ENCODE data around the gene ULK4.

ULK4 gene

GRCh38 chr3:41241800-41242571, 719.9 kb downstream of the ULK4 start:
- no peak for DNase-seq

- DNase-seq: no peak
These were observed 720.7 kb downstream of the ULK4 start for GRCh38 chr3:41241161-41241560.

DNA sequence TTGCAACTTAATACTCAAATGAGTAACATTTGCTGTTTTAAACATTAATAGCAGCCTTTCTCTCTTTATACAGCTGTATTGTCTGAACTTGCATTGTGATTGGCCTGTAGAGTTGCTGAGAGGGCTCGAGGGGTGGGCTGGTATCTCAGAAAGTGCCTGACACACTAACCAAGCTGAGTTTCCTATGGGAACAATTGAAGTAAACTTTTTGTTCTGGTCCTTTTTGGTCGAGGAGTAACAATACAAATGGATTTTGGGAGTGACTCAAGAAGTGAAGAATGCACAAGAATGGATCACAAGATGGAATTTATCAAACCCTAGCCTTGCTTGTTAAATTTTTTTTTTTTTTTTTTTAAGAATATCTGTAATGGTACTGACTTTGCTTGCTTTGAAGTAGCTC, 722.3 kb downstream of the ULK4 start:
- DNase-seq: no peak

- no peak for DNase-seq
These were observed 724.0 kb downstream of the ULK4 start for GRCh38 chr3:41237907-41238306.

- DNase-seq: no peak
These were observed 725.7 kb downstream of the ULK4 start for GRCh38 chr3:41236228-41236627.

- DNase-seq: no peak
These were observed 726.8 kb downstream of the ULK4 start for GRCh38 chr3:41234823-41235721.

GRCh38 chr3:41224120-41224806, 737.6 kb downstream of the ULK4 start:
- DNase-seq: no peak

DNA sequence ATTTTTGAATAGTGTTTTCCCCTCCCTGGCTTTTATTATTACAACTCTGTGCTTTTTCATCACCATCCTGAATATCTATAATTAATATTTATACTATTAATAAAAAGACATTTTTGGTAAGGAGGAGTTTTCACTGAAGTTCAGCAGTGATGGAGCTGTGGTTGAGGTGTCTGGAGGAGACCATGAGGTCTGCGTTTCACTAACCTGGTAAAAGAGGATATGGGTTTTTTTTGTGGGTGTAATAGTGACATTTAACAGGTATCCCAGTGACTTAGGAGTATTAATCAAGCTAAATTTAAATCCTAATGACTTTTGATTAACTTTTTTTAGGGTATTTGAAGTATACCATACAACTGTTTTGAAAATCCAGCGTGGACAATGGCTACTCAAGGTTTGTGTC, 738.2 kb downstream of the ULK4 start:
- DNase-seq: no peak

DNA sequence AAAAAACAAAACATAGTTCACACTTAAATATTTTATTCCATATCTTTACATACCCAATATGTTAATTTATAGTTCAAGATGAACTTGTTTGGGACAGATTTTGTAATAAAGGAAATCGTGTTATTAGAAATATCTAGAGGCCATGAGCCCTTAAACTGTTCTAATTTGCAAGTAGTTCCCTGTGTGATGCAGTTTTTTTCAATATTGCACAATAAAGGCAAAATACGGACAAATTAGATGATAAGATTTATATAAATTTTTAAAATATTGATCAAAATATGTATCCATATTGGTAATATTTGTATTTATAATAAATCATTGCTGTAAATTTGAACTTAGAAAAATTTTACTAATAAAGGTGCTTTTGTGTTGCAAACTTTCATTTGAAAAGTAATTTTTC, 738.8 kb downstream of the ULK4 start:
- DNase-seq: no peak

GRCh38 chr3:41222501-41222900, 739.4 kb downstream of the ULK4 start:
- no peak for DNase-seq

GRCh38 chr3:41222012-41222411, 739.9 kb downstream of the ULK4 start:
- DNase-seq: no peak

DNA sequence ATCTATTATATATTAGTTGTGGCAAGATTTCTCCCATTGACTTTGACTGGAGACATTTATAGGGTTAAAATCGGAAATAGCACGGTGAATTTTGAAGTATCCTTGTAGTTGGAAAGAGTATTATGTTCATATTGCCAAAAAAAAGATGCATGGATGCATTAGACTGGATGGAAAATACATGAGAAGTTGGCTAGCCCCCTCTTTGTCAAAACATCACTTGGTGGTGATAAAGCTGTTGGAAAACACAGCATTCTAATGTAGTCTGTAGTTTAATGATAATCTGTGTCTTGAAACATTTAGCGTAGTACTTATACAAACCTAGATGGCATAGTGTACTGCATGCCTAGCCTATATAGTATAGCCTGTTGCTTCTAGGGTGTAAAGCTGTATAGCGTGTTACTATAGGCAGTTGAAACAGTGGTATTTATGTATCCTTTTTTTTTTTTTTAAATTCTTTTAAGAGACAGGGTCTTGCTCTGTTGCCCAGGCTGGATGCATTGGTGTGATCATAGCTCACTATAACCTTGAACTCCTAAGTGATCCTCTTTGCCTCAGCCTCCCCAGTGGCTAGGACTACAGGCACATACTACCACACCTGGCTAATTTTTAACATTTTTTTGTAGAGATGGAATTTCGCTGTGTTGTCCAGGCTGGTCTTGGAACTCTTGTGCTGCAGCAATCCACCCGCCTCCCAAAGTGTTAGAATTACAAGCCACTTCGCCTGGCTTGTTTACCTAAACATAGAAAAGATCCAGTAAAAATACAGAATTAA, 740.8 kb downstream of the ULK4 start:
- no peak for DNase-seq

- DNase-seq: no peak
These were observed 742.5 kb downstream of the ULK4 start for GRCh38 chr3:41219424-41219823.

DNA sequence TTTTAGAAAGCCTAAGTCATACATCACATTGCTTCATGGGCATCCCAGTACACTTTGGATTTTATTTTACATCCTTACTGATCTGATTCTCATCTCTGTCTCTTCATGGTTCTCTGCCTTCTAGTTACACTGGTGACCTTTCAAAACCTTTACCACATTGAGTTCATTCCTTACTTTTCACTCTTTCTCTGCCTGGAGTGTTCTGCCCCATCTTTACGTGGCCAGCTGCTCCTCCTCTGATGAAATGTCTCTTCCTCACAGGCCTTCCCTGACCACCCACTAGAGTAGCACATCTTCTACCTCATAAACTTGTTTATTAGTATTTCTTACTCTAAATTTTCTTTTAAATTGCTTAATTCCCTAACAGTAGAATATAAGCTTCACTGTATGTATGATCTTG, 744.9 kb downstream of the ULK4 start:
- no peak for DNase-seq

- no peak for DNase-seq
These were observed 745.5 kb downstream of the ULK4 start for GRCh38 chr3:41216422-41216821.

GRCh38 chr3:41213588-41213987, 748.3 kb downstream of the ULK4 start:
- DNase-seq: no peak

- DNase-seq: no peak
These were observed 749.8 kb downstream of the ULK4 start for GRCh38 chr3:41212088-41212487.

- no peak for DNase-seq
These were observed 750.9 kb downstream of the ULK4 start for GRCh38 chr3:41210966-41211365.

DNA sequence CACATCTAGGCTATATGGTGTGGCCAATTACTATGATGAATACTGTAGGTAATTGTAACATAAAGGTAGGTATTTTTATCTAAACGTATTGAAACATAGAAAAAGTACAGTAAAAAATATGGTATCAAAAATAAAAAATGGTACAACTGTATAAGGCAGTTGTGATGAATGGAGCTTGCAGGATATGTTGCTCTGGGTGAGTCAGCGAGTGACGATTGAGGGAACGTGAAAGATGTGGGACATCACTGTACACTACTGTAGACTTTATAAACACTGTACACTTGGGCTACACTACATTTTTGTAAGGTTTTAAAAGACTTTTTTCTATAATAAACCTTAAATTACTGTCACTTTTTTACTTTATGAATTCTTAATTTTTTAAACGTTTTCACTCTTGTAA, 752.3 kb downstream of the ULK4 start:
- DNase-seq: no peak

- DNase-seq: no peak
These were observed 753.2 kb downstream of the ULK4 start for GRCh38 chr3:41208507-41209220.

GRCh38 chr3:41207355-41207754, 754.5 kb downstream of the ULK4 start:
- DNase-seq: no peak

DNA sequence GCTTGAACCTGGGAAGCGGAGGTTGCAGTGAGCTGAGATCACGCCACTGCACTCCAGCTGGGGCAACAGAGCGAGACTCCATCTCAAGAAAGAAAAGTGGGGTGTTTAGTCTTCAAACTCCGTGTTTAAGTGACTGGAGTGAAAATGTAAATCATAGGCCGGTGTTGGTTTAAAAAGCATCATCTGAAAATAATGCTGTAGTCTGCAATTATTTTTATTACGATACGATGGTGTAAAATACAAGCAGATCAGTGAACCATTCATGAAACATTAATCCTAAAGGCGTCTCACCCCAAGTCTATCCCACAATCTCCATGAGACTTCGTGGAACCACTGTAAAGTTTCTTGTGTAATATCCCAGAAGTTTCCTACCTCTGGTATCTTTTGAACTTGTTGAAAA, 756.3 kb downstream of the ULK4 start:
- DNase-seq: no peak
